K562 (cell line): ENCODE results near the gene CYP51A1. TPM values are rescaled to one million over a fixed set of nuclear protein-coding genes. Genes with fewer than 3 reads are reported as not detected.

ENCODE experiments used
- ATAC-seq: fragments of 200-7000 bp; cut with Tn5 transposase; 3 replicates; pipeline ENCODE4 v1.9.1; 2020; ENCODE audit warnings: moderate library complexity
- BruUV-seq: library from RNA; stranded (reverse); fragments of 400-500 nt; replicated peaks from 2 replicates; lab custom pipeline; 2021; lab: Mats Ljungman, UMichigan
- CTCF ChIA-PET: fragments of 300-600 bp; formaldehyde crosslinking; extraction: SDS; loops from one replicate; lab custom pipeline; 2021; ENCODE audit warnings: low intra/inter-chr PET ratio; lab: Yijun Ruan, JAX
- POLR2A ChIA-PET: fragments of 300-600, 350-650 bp; sonication (Branson Sonifier 250); formaldehyde crosslinking; extraction: SDS; loops from one replicate; lab custom pipeline; 2021; ENCODE audit warnings: antibody characterized with exemption, inconsistent platforms; lab: Yijun Ruan, JAX
- DNase-seq, 4 experiments: peaks; one replicate each; pipeline versions ENCODE4 v3.0.0 to v3.0.0-alpha.2; 2011 to 2018; ENCODE audit warnings: low spot score in 3 of 4, mixed read lengths in 3 of 4; ENCODE audit errors: extremely low read depth in 1 of 4
- FAIRE-seq: peaks from 2 replicates; lab custom pipeline; 2011; peaks lifted over from hg19 to GRCh38; lab: Jason Lieb, UNC
- H2AFZ ChIP-seq: 2 replicates; pipeline ENCODE4 v1.6.0; 2011; ENCODE audit warnings: low read depth, low read length, control low read depth, inconsistent platforms
- H3K27ac ChIP-seq: fragments of 200-600 bp; 3 replicates; pipeline ENCODE4 v1.8.0; 2011; ENCODE audit warnings: low read depth, mild to moderate bottlenecking, control low read depth, inconsistent platforms, low read length, moderate library complexity, mixed read lengths; ENCODE audit errors: extremely low read depth
- H3K27me3 ChIP-seq, 2 experiments: fragments of 300-600 bp in 1 of 2; 2 replicates in 1 of 2; 3 replicates in 1 of 2; pipeline versions ENCODE4 v1.6.0 to v1.8.0; 2011; ENCODE audit warnings: inconsistent platforms in 2 of 2, low read length in 2 of 2, mild to moderate bottlenecking in 1 of 2, mixed read lengths in 1 of 2, moderate library complexity in 1 of 2; ENCODE audit not compliant: control insufficient read depth in 2 of 2, insufficient read depth in 2 of 2
- H3K36me3 ChIP-seq: fragments of 300-600 bp; 3 replicates; pipeline ENCODE4 v1.8.0; 2011; ENCODE audit warnings: mild to moderate bottlenecking, low read length, inconsistent platforms; ENCODE audit not compliant: control insufficient read depth, insufficient read depth
- H3K4me1 ChIP-seq, 2 experiments: fragments of 200-600 bp in 1 of 2; replicated peaks in 1 of 2; 2 replicates in 1 of 2; 3 replicates in 1 of 2; pipeline versions ENCODE4 v1.5.1 to v1.8.0; 2011; ENCODE audit warnings: inconsistent platforms in 2 of 2, low read length in 2 of 2, mild to moderate bottlenecking in 1 of 2, mixed read lengths in 1 of 2, moderate library complexity in 1 of 2; ENCODE audit not compliant: control insufficient read depth in 2 of 2, insufficient read depth in 2 of 2
- H3K4me2 ChIP-seq: 2 replicates; pipeline ENCODE4 v1.6.1; 2011; ENCODE audit warnings: low read length, control low read depth, inconsistent platforms, mixed read lengths; ENCODE audit not compliant: insufficient read depth
- H3K4me3 ChIP-seq: fragments of 200-600 bp; sonication (generic), shearing (Covaris generic); 2 replicates; pipeline ENCODE4 v1.5.1; 2016; ENCODE audit warnings: control low read depth, inconsistent platforms
- H3K79me2 ChIP-seq: fragments of 200-600 bp; 3 replicates; pipeline ENCODE4 v1.8.0; 2011; ENCODE audit warnings: low read length, inconsistent platforms; ENCODE audit not compliant: control insufficient read depth, insufficient read depth
- H3K9ac ChIP-seq, 2 experiments: 2 replicates each; pipeline versions ENCODE4 v1.6.0 to v1.6.1; 2011; ENCODE audit warnings: low read depth in 2 of 2, low read length in 2 of 2, control low read depth in 1 of 2, inconsistent platforms in 1 of 2, mild to moderate bottlenecking in 1 of 2, mixed read lengths in 1 of 2; ENCODE audit not compliant: insufficient read depth in 1 of 2
- H3K9me1 ChIP-seq: one replicate; pipeline ENCODE4 v1.6.0; 2011; ENCODE audit warnings: inconsistent platforms, mild to moderate bottlenecking, low read length, moderate library complexity; ENCODE audit not compliant: control insufficient read depth, insufficient read depth
- H3K9me3 ChIP-seq: replicated peaks from 2 replicates; pipeline ENCODE4 v1.5.1; 2011; ENCODE audit warnings: low read depth, low read length, inconsistent platforms; ENCODE audit not compliant: control insufficient read depth, insufficient read depth
- H4K20me1 ChIP-seq: replicated peaks from 2 replicates; pipeline ENCODE4 v1.6.1; 2011; ENCODE audit warnings: low read length, inconsistent platforms, mixed read lengths; ENCODE audit not compliant: control insufficient read depth, insufficient read depth
- ARHGAP35 ChIP-seq: fragments of 450-650 bp; IDR thresholded peaks from 2 replicates; pipeline ENCODE4 v1.6.1; 2018; ENCODE audit not compliant: partially characterized antibody
- CEBPG ChIP-seq, 3 experiments: fragments of 200-800 bp in 1 of 3; sonication (Bioruptor generic) in 1 of 3; sonication (generic) in 1 of 3; formaldehyde crosslinking in 1 of 3; IDR thresholded peaks in 2 of 3; conservative IDR thresholded peaks in 1 of 3; 2 replicates each; pipeline versions ENCODE4 v1.6.1 to v1.8.0; 2016 to 2022; ENCODE audit warnings: missing compliant biosample characterization in 2 of 3, missing genetic modification characterization in 2 of 3, mild to moderate bottlenecking in 1 of 3, missing genetic modification reagents in 1 of 3
- E4F1 ChIP-seq: fragments of 250-450 bp; sonication (Bioruptor Pico); IDR thresholded peaks from 2 replicates; pipeline ENCODE4 v1.5.0; 2021; ENCODE audit warnings: mild to moderate bottlenecking, borderline replicate concordance
- HNRNPH1 ChIP-seq: fragments of 200-400 bp; formaldehyde crosslinking; optimal IDR thresholded peaks from 2 replicates; pipeline ENCODE3; 2017; ENCODE audit warnings: low read depth, mild to moderate bottlenecking, low read length, moderate library complexity
- KLF1 ChIP-seq: fragments of 450-650 bp; IDR thresholded peaks from 2 replicates; pipeline ENCODE4 v1.6.1; 2016; ENCODE audit warnings: missing genetic modification characterization, missing compliant biosample characterization
- MBD1 ChIP-seq: fragments of 250-450 bp; sonication (Bioruptor Pico); IDR thresholded peaks from 2 replicates; pipeline ENCODE4 v1.8.0; 2022; ENCODE audit warnings: inconsistent platforms
- MCM7 ChIP-seq, 2 experiments: fragments of 450-650 bp; IDR thresholded peaks; 2 replicates each; pipeline ENCODE4 v1.6.1; 2016 to 2018
- MEF2D ChIP-seq: conservative IDR thresholded peaks from 2 replicates; pipeline ENCODE4 v1.6.1; 2016; ENCODE audit warnings: low read depth, missing genetic modification characterization, missing compliant biosample characterization
- RUNX1 ChIP-seq: sonication (generic); IDR thresholded peaks from 2 replicates; pipeline ENCODE4 v1.6.1; 2016; ENCODE audit warnings: antibody characterized with exemption, low read depth
- SMAD4 ChIP-seq: fragments of 250-450 bp; sonication (Bioruptor Pico); conservative IDR thresholded peaks from 2 replicates; pipeline ENCODE4 v1.8.0; 2021; ENCODE audit warnings: inconsistent platforms, mild to moderate bottlenecking, moderate library complexity
- SREBF2 ChIP-seq: sonication (generic); formaldehyde crosslinking; IDR thresholded peaks from 2 replicates; pipeline ENCODE4 v1.4.0; 2020; ENCODE audit warnings: mild to moderate bottlenecking, missing genetic modification reagents
- STAT5B ChIP-seq: fragments of 250-450 bp; sonication (Bioruptor Pico); IDR thresholded peaks from 2 replicates; pipeline ENCODE4 v1.8.0; 2021; ENCODE audit warnings: mild to moderate bottlenecking, inconsistent platforms
- ZBTB11 ChIP-seq, 3 experiments: fragments of 200-800 bp in 1 of 3; fragments of 250-450 bp in 1 of 3; fragments of 450-650 bp in 1 of 3; sonication (Bioruptor Pico) in 1 of 3; sonication (Bioruptor generic) in 1 of 3; formaldehyde crosslinking in 1 of 3; IDR thresholded peaks; 2 replicates each; pipeline versions ENCODE4 v1.6.1 to v1.8.0; 2016 to 2022; ENCODE audit warnings: mild to moderate bottlenecking in 2 of 3, missing genetic modification characterization in 2 of 3, missing compliant biosample characterization in 1 of 3, moderate library complexity in 1 of 3
- ZNF384 ChIP-seq: IDR thresholded peaks from 2 replicates; pipeline ENCODE4 v1.6.1; 2012; ENCODE audit warnings: low read depth, low read length, improper control_type of control experiment
- ZNF507 ChIP-seq: conservative IDR thresholded peaks from 2 replicates; pipeline ENCODE4 v1.6.1; 2017; ENCODE audit warnings: missing genetic modification characterization, missing compliant biosample characterization
- ZNF707 ChIP-seq: fragments of 250-450 bp; sonication (Bioruptor Pico); conservative IDR thresholded peaks from 2 replicates; pipeline ENCODE4 v1.8.0; 2022; ENCODE audit warnings: inconsistent platforms, mild to moderate bottlenecking, moderate library complexity
- WGBS: fragments of 100-300 bp; shearing (Covaris generic); methylation state at CpG from one replicate; pipeline ENCODE4 v1.1.6; 2016; ENCODE audit warnings: low coverage, mixed read lengths; ENCODE audit not compliant: insufficient coverage; ENCODE audit errors: missing lambda C conversion rate; 5-methylcytosine and 5-hydroxymethylcytosine counted together
- in situ Hi-C: fragments of 300-500 bp; cut with MboI; formaldehyde crosslinking; loops from 4 replicates; pipeline ENCODE4 v1.15.0; 2018; ENCODE audit warnings: inconsistent platforms, mixed read lengths
- intact Hi-C: fragments of 100-400 bp; cut with micrococcal nuclease; formaldehyde crosslinking; loops from 2 replicates; pipeline ENCODE4 v1.14.2; 2022
- polyA plus RNA-seq, 8 experiments: library from polyadenylated mRNA; depleted of rRNA in 4 of 8; stranded (reverse) in 5 of 8; unstranded in 3 of 8; fragments of >200 nt; fragmentation: Nextera tagmentation in 2 of 8; fragmentation: Illumina TruSeq in 1 of 8; extraction: Ambion mirVana in 2 of 8; extraction: Trizol in 1 of 8; gene quantifications; 2 replicates each; pipeline versions ENCODE4 v1.2.1 to v1.2.3, GENCODE V29; 2011 to 2014; ENCODE audit warnings: inconsistent platforms in 1 of 8, missing spikeins in 1 of 8
- total RNA-seq, 7 experiments: library from RNA; depleted of rRNA in 6 of 7; stranded (reverse); fragments of >200 nt in 6 of 7; fragmentation: Illumina TruSeq in 2 of 7; extraction: Trizol in 2 of 7; gene quantifications; 2 replicates each; pipeline versions ENCODE4 v1.2.1 to v1.2.3, GENCODE V29; 2011 to 2021; ENCODE audit warnings: low replicate concordance in 1 of 7

Gene CYP51A1
- total and polyA plus RNA-seq, 9 of the 15 experiments (the other 6 are each of a cell fraction or from before 2014, with no cell fraction given): 35.4 to 151 (median 80.3) TPM

GRCh38 chr7:92141161-92141560, 6.9 kb upstream of the CYP51A1 start:
- H3K36me3 ChIP-seq: no peaks in the 10 kb centered on the region
- no peak overlapping the region for H3K4me2 ChIP-seq
- no peak overlapping the region for H3K9ac ChIP-seq
- ChIA-PET POLR2A (no interaction called here), CTCF (no interaction called here)
- H3K9me1 ChIP-seq: no peaks in the 10 kb centered on the region
- WGBS: 35% methylated on average over 7 of the region's 7 CpGs
- intact Hi-C loops: no loop called here
- H3K4me3 ChIP-seq: no peak overlapping the region
- no peaks in the 10 kb centered on the region for H3K9me3 ChIP-seq
- ATAC-seq (no peak), FAIRE-seq (no peak), DNase-seq (no peak)
- H2AFZ ChIP-seq: no peak overlapping the region
- H3K4me1 ChIP-seq: no peaks in the 10 kb centered on the region; a peak in 1 of 5 replicates
- no TSS peak for BruUV-seq
- no peaks in the 10 kb centered on the region for H3K79me2 ChIP-seq
- H4K20me1 ChIP-seq: no peaks in the 10 kb centered on the region
- no peaks in the 10 kb centered on the region for H3K27me3 ChIP-seq
- H3K27ac ChIP-seq: no peak overlapping the region
- in situ Hi-C loops: no loop called here
- no peak for TF ChIP-seq ZNF707 (CRISPR knock-in tag)
- TF ChIP-seq RUNX1: no peak
- no peak for TF ChIP-seq STAT5B (CRISPR knock-in tag)
- no peak for TF ChIP-seq KLF1 (tag)
- no peak for TF ChIP-seq MEF2D (tag)
- TF ChIP-seq ZNF507 (tag): no peak
- no peak for TF ChIP-seq SREBF2 (CRISPR knock-in tag)
- no peak for TF ChIP-seq CEBPG (CRISPR knock-in tag; IDR thresholded peaks at IDR 0.05)
- no peak for TF ChIP-seq CEBPG (tag; conservative IDR thresholded peaks at IDR 0.05 in 1 of 2, IDR thresholded peaks at IDR 0.05 in 1 of 2)
- TF ChIP-seq ARHGAP35: no peak
- TF ChIP-seq ZBTB11 (CRISPR knock-in tag; IDR thresholded peaks at IDR 0.05): no peak
- no peak for TF ChIP-seq E4F1
- TF ChIP-seq MCM7 (IDR thresholded peaks at IDR 0.05): no peak
- no peak for TF ChIP-seq SMAD4 (CRISPR knock-in tag)
- TF ChIP-seq ZNF384: no peak
- TF ChIP-seq MBD1 (CRISPR knock-in tag): no peak
- TF ChIP-seq HNRNPH1: no peak
